Measurements from ENCODE around the gene CTNNA3.

DNA sequence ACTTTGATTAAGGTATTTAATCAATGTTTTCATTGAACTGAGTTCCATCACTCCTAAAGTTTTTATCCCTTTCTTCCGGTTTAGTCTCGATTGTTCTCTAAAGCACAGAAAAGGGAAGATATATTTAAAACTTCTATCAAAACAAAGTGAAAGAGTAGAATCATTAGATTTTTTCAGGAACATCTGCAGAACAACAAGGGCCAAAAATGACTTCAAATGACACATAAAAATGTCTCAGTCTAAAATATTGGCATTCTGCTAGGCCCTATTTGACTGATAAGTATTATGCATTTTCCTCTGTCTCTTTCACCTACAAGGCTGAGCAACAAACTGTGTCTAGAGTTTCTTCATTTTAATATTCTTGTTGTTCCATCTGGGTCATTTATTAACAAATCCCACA is 1669.7 kb downstream of the CTNNA3 start:
- TF ChIP-seq, protein P1, sequence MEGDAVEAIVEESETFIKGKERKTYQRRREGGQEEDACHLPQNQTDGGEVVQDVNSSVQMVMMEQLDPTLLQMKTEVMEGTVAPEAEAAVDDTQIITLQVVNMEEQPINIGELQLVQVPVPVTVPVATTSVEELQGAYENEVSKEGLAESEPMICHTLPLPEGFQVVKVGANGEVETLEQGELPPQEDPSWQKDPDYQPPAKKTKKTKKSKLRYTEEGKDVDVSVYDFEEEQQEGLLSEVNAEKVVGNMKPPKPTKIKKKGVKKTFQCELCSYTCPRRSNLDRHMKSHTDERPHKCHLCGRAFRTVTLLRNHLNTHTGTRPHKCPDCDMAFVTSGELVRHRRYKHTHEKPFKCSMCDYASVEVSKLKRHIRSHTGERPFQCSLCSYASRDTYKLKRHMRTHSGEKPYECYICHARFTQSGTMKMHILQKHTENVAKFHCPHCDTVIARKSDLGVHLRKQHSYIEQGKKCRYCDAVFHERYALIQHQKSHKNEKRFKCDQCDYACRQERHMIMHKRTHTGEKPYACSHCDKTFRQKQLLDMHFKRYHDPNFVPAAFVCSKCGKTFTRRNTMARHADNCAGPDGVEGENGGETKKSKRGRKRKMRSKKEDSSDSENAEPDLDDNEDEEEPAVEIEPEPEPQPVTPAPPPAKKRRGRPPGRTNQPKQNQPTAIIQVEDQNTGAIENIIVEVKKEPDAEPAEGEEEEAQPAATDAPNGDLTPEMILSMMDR (conservative IDR thresholded peaks at IDR 0.05 in 1 of 2, IDR thresholded peaks at IDR 0.05 in 1 of 2; ENCODE audit: low read depth in 1 of 2, low read length in 2 of 2): no peak
- TF ChIP-seq EZH2 (IDR thresholded peaks at IDR 0.05; ENCODE audit: low read length, missing control alignments): no peak
